Mammary microvascular endothelial cell (primary cell): ENCODE data around the gene RAP2B. TPM values are rescaled to one million over a fixed set of nuclear protein-coding genes. Genes with fewer than 3 reads are reported as not detected.

ENCODE experiments used
- total RNA-seq: library from RNA; depleted of rRNA; stranded (reverse); fragments of >200 nt; gene quantifications from 2 replicates; pipeline ENCODE4 v1.2.3, GENCODE V29; 2015

RAP2B gene
- total RNA-seq, result 28.2 and 28.4 TPM in 2 replicates

GRCh38 chr3:153161714-153162512 lies at the start of gene RAP2B:
RAP2B (plus strand) TSS chr3:153162226; CDS start chr3:153162694, 468 bp downstream.

